Lung (tissue), 12 donors: ENCODE data around the gene CELF3. TPM values are rescaled to one million over a fixed set of nuclear protein-coding genes. Genes with fewer than 3 reads are reported as not detected.
"Not testable (repeated sequence)": the region's sequence is repeated elsewhere in the genome, so short reads cannot be mapped to it uniquely, and the experiment has no call there.

Source experiments
- ATAC-seq: fragments of 200-7000 bp; cut with Tn5 transposase; one replicate; pipeline ENCODE4 v1.9.1; 2020; ENCODE audit warnings: moderate number of reproducible peaks; ENCODE audit not compliant: insufficient read depth, low FRiP score
- DNase-seq, 3 donors: peaks; one replicate each; pipeline ENCODE4 v3.0.0-alpha.2; 2013 to 2017
- H3K27ac ChIP-seq, 2 donors: one replicate each; pipeline ENCODE4 v1.5.1; 2013; ENCODE audit warnings: mild to moderate bottlenecking in 2 of 2, moderate library complexity in 2 of 2, control low read depth in 1 of 2, inconsistent platforms in 1 of 2, low read depth in 1 of 2, low read length in 1 of 2
- H3K27me3 ChIP-seq, 3 donors: one replicate each; pipeline ENCODE4 v1.5.1; 2013; ENCODE audit warnings: low read length in 2 of 3; ENCODE audit not compliant: control insufficient read depth in 3 of 3, insufficient read depth in 3 of 3
- H3K36me3 ChIP-seq, 4 donors: one replicate each; pipeline ENCODE4 v1.5.1; 2013; ENCODE audit warnings: low read length in 4 of 4, mild to moderate bottlenecking in 1 of 4, moderate library complexity in 1 of 4; ENCODE audit not compliant: control insufficient read depth in 4 of 4, insufficient read depth in 4 of 4
- H3K4me1 ChIP-seq, 5 donors: one replicate each; pipeline ENCODE4 v1.5.1; 2013; ENCODE audit warnings: low read length in 5 of 5, mild to moderate bottlenecking in 2 of 5, moderate library complexity in 1 of 5; ENCODE audit not compliant: control insufficient read depth in 5 of 5, insufficient read depth in 5 of 5
- H3K4me3 ChIP-seq: one replicate; pipeline ENCODE4 v1.5.1; 2013; ENCODE audit warnings: mild to moderate bottlenecking, control low read depth, moderate library complexity
- H3K9ac ChIP-seq, 2 donors: one replicate each; pipeline ENCODE4 v1.5.1; 2013; ENCODE audit warnings: low read length in 2 of 2, control low read depth in 1 of 2; ENCODE audit not compliant: insufficient read depth in 1 of 2
- H3K9me3 ChIP-seq, 4 donors: one replicate each; pipeline ENCODE4 v1.5.1; 2013; ENCODE audit warnings: low read length in 3 of 4, mild to moderate bottlenecking in 1 of 4, moderate library complexity in 1 of 4; ENCODE audit not compliant: control insufficient read depth in 4 of 4, insufficient read depth in 3 of 4
- CTCF ChIP-seq: IDR thresholded peaks from 2 replicates; pipeline ENCODE4 v1.5.1; 2012; ENCODE audit warnings: mild to moderate bottlenecking; ENCODE audit errors: control extremely low read depth, extremely low read depth
- WGBS, 2 donors: extraction: QIAGEN DNeasy Blood & Tissue Kit; methylation state at CpG; one replicate each; pipeline ENCODE4 v1.1.7; 2013; 5-methylcytosine and 5-hydroxymethylcytosine counted together
- polyA plus RNA-seq, 2 donors: library from polyadenylated mRNA; stranded (reverse); fragments of 200-250 nt; gene quantifications; one replicate each; pipeline ENCODE4 v1.2.1, GENCODE V29; 2013
- total RNA-seq, 2 donors: library from RNA; depleted of rRNA in 1 of 2; stranded (reverse); fragments of >200 nt in 1 of 2; gene quantifications; one replicate each; pipeline ENCODE4 v1.2.1, GENCODE V29; 2014 to 2021
- donor health status: control.
- donor health status: control.
- donor health status: Bipolar disorder and iron deficiency.
- donor health status: healthy.
- donor health status: DM: yes; HTN: yes; CAD: no.

The CELF3 gene
- total and polyA plus RNA-seq, 4 donors, result 0.06 to 0.31 (median 0.10) TPM

DNA sequence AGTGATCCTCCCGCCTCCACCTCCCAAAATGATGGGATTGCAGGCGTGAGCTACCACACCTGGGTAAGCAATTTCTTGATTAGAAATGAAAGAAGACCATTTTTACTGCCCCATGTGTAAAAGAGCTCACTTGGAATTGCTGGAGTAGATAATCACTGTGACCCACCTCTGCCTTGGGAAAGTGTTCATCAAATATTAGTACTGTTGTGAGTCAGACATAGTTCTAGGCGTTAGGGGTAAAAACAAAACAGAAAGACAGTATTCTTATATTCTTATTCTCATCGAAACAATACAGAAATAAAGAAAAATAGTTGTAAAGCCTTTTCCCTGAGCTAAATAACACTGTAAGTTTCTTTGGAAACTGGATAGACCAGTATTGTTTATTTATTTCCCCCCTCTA, 36.2 kb downstream of the CELF3 start:
- 75 to 83% methylated on average over 4 of the region's 4 CpGs for WGBS, 2 donors
- Histone ChIP-seq H3K27ac (no peak overlapping the region), H3K9ac (no peak overlapping the region), H3K27me3 (no peaks in the 10 kb centered on the region), H3K9me3 (no peaks in the 10 kb centered on the region), H3K36me3 (peaks cover 0 to 23% (median 4%) of the 10 kb centered on the region in 4 donors), H3K4me1 (peaks cover 0 to 2% (median 0%) of the 10 kb centered on the region in 5 donors), H3K4me3 (no peak overlapping the region)
- no peak for DNase-seq
- no peak for TF ChIP-seq CTCF
- ATAC-seq, result no peak

DNA sequence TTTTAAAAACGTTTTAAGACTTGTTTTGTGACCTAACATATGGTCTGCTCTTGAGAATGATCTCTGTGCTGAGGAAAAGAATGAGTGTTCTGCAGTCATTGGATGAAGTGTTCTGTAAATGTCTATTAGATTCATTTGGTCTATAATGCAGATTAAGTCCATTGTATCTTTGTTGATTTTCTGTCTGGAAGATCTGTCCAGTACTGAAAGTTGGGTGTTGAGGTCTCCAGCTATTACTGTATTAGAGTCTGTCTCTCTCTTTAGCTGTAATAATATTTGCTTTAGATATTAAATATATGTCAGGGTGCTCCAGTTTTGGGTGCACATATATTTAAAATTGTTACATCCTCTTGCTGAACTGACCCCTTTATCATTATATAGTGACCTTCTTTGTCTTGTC, 43.2 kb downstream of the CELF3 start:
- no peak for TF ChIP-seq CTCF
- Histone ChIP-seq H3K27me3 (no peaks in the 10 kb centered on the region), H3K9me3 (peaks cover 0 to 4% (median 2%) of the 10 kb centered on the region in 4 donors), H3K36me3 (peaks cover 2 to 27% (median 14%) of the 10 kb centered on the region in 4 donors), H3K4me1 (no peaks in the 10 kb centered on the region), H3K27ac (no peak overlapping the region), H3K9ac (no peak overlapping the region), H3K4me3 (no peak overlapping the region)
- DNase-seq, result no peak
- 84 to 86% methylated on average over 1 of the region's 1 CpG for WGBS, 2 donors
- no peak for ATAC-seq

GRCh38 chr1:151670036-151670675, 46.4 kb downstream of the CELF3 start:
- not testable (repeated sequence) for H3K4me3 ChIP-seq

DNA sequence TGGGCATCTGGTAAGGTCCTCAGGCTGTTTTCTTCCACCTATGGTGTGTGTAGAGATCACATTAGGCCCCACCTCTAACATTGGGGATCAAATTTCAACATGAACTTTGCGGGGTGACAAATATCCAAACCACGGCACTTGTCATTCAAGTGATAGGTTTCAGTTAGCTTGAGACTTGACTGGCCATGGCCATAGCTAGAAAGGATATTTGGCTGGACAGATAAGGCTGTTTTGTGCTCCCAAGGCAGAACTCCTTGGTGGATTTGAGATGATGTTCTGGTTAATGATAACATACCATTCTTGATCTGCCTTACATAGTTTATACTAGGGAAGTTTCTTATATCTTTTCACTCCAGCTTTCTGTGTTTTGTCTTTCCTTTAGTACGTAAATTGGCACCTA, 48.5 kb downstream of the CELF3 start:
- WGBS, 2 donors, result 81 to 91% methylated on average over 3 of the region's 3 CpGs
- DNase-seq (no peak), ATAC-seq (no peak)
- H3K27me3 ChIP-seq, result no peaks in the 10 kb centered on the region
- peaks cover 0 to 4% (median 2%) of the 10 kb centered on the region in 4 donors for H3K9me3 ChIP-seq
- no peak overlapping the region for H3K4me3 ChIP-seq
- peaks cover 0 to 2% (median 0%) of the 10 kb centered on the region in 5 donors for H3K4me1 ChIP-seq
- peaks cover 0 to 21% (median 16%) of the 10 kb centered on the region in 4 donors for H3K36me3 ChIP-seq
- TF ChIP-seq CTCF, result no peak
- H3K9ac ChIP-seq, result no peak overlapping the region
- H3K27ac ChIP-seq, result no peak overlapping the region

More at GRCh38 chr1:151670036-151670675, 46.4 kb downstream of the CELF3 start:
- not testable (repeated sequence) for H3K27me3 ChIP-seq, H3K27ac ChIP-seq, H3K9me3 ChIP-seq, DNase-seq, H3K4me1 ChIP-seq, ATAC-seq, H3K9ac ChIP-seq
- WGBS, 2 donors, result 64 to 66% methylated on average over 2 of the region's 2 CpGs
- peaks cover 0 to 21% (median 16%) of the 10 kb centered on the region in 4 donors for H3K36me3 ChIP-seq
